GM23338 (cell line): ENCODE data around the gene MYH6. TPM values are rescaled to one million over a fixed set of nuclear protein-coding genes. Genes with fewer than 3 reads are reported as not detected.

ENCODE experiments used
- ATAC-seq: fragments of 200-7000 bp; cut with Tn5 transposase; 3 replicates; pipeline ENCODE4 v1.9.1; 2020
- DNase-seq: peaks from one replicate; pipeline ENCODE4 v3.0.0-alpha.2; 2015; ENCODE audit warnings: low spot score
- H2AFZ ChIP-seq: fragments of 200-600 bp; sonication (generic); 2 replicates; pipeline ENCODE4 v1.8.0; 2016; ENCODE audit warnings: antibody characterized with exemption, mild to moderate bottlenecking, moderate library complexity
- H3F3A ChIP-seq: fragments of 200-600 bp; sonication (generic); replicated peaks from 2 replicates; pipeline ENCODE4 v1.8.0; 2017; ENCODE audit warnings: antibody characterized with exemption, mixed run types, low read depth
- H3K27ac ChIP-seq: fragments of 200-600 bp; sonication (generic); 2 replicates; pipeline ENCODE4 v1.6.1; 2016; ENCODE audit warnings: low read depth
- H3K27me3 ChIP-seq: fragments of 200-600 bp; sonication (generic); 2 replicates; pipeline ENCODE4 v1.8.0; 2016; ENCODE audit warnings: mild to moderate bottlenecking, mixed run types, moderate library complexity; ENCODE audit not compliant: insufficient read depth
- H3K36me3 ChIP-seq: fragments of 200-600 bp; sonication (generic); 2 replicates; pipeline ENCODE4 v1.8.0; 2016; ENCODE audit warnings: mild to moderate bottlenecking; ENCODE audit not compliant: insufficient read depth
- H3K4me1 ChIP-seq: fragments of 200-600 bp; sonication (generic); 2 replicates; pipeline ENCODE4 v1.8.0; 2016; ENCODE audit warnings: mild to moderate bottlenecking, moderate library complexity; ENCODE audit not compliant: insufficient read depth
- H3K4me2 ChIP-seq: fragments of 200-600 bp; sonication (generic); 2 replicates; pipeline ENCODE4 v1.7.1; 2017; ENCODE audit warnings: mixed run types
- H3K4me3 ChIP-seq: fragments of 200-600 bp; sonication (generic); 2 replicates; pipeline ENCODE4 v1.6.1; 2016; ENCODE audit warnings: mixed run types
- H3K79me2 ChIP-seq: fragments of 200-600 bp; sonication (generic); replicated peaks from 2 replicates; pipeline ENCODE4 v1.8.0; 2017; ENCODE audit warnings: mild to moderate bottlenecking; ENCODE audit not compliant: insufficient read depth
- H3K9me2 ChIP-seq: fragments of 200-600 bp; sonication (generic); 2 replicates; pipeline ENCODE4 v1.8.0; 2017; ENCODE audit not compliant: insufficient read depth
- H4K20me1 ChIP-seq: fragments of 200-600 bp; sonication (generic); replicated peaks from 2 replicates; pipeline ENCODE4 v1.8.0; 2017; ENCODE audit warnings: mild to moderate bottlenecking; ENCODE audit not compliant: insufficient read depth
- H3K27ac Mint-ChIP-seq: 2 replicates; pipeline ENCODE4 v1.8.0; 2020; ENCODE audit warnings: inconsistent platforms, mild to moderate bottlenecking, moderate library complexity, mixed read lengths
- H3K27me3 Mint-ChIP-seq: 3 replicates; pipeline ENCODE4 v1.8.0; 2022; ENCODE audit warnings: low read depth, mild to moderate bottlenecking, moderate library complexity, mixed read lengths, inconsistent platforms; ENCODE audit not compliant: insufficient read depth, poor library complexity
- H3K36me3 Mint-ChIP-seq: 3 replicates; pipeline ENCODE4 v1.8.0; 2021; ENCODE audit warnings: low read depth, mild to moderate bottlenecking, inconsistent platforms, moderate library complexity, mixed read lengths
- H3K4me1 Mint-ChIP-seq: 3 replicates; pipeline ENCODE4 v1.8.0; 2020; ENCODE audit warnings: mild to moderate bottlenecking, inconsistent platforms, mixed read lengths
- H3K4me3 Mint-ChIP-seq: 3 replicates; pipeline ENCODE4 v1.8.0; 2021; ENCODE audit warnings: moderate library complexity, mild to moderate bottlenecking, inconsistent platforms, mixed read lengths
- H3K9me3 Mint-ChIP-seq: 3 replicates; pipeline ENCODE4 v1.8.0; 2020; ENCODE audit warnings: moderate library complexity, mild to moderate bottlenecking, inconsistent platforms, mixed read lengths
- CREB1 ChIP-seq: fragments of 250-450 bp; sonication (Bioruptor Pico); IDR thresholded peaks from 2 replicates; pipeline ENCODE4 v1.5.0; 2020; ENCODE audit warnings: low read depth, mild to moderate bottlenecking, moderate library complexity
- CTCF ChIP-seq, 2 experiments: fragments of 200-600 bp in 1 of 2; sonication (generic) in 1 of 2; conservative IDR thresholded peaks; 2 replicates each; pipeline versions ENCODE4 v1.5.1 to v1.6.1; 2016 to 2017; ENCODE audit warnings: antibody characterized with exemption in 2 of 2, low read depth in 2 of 2, mild to moderate bottlenecking in 2 of 2, moderate library complexity in 1 of 2
- EZH2 ChIP-seq: fragments of 200-600 bp; sonication (generic); IDR thresholded peaks from one replicate; pipeline ENCODE4 v1.8.0; 2017; ENCODE audit warnings: antibody characterized with exemption, mild to moderate bottlenecking, low read depth; ENCODE audit not compliant: unreplicated experiment
- EZH2phosphoT487 ChIP-seq: fragments of 200-600 bp; sonication (generic); IDR thresholded peaks from one replicate; pipeline ENCODE4 v1.8.1; 2018; ENCODE audit warnings: antibody characterized with exemption; ENCODE audit not compliant: unreplicated experiment
- JUNB ChIP-seq: IDR thresholded peaks from one replicate; pipeline ENCODE4 v1.6.1; 2016; ENCODE audit warnings: antibody characterized with exemption; ENCODE audit not compliant: unreplicated experiment
- NANOG ChIP-seq: IDR thresholded peaks from 2 replicates; pipeline ENCODE4 v1.6.1; 2016; ENCODE audit warnings: antibody characterized with exemption, borderline replicate concordance
- POLR2AphosphoS5 ChIP-seq: IDR thresholded peaks from 2 replicates; pipeline ENCODE4 v1.6.1; 2016; ENCODE audit warnings: antibody characterized with exemption, low read depth
- REST ChIP-seq: IDR thresholded peaks from one replicate; pipeline ENCODE4 v1.6.1; 2018; ENCODE audit warnings: antibody characterized with exemption; ENCODE audit not compliant: unreplicated experiment
- STAT1 ChIP-seq: IDR thresholded peaks from one replicate; pipeline ENCODE4 v1.6.1; 2016; ENCODE audit warnings: antibody characterized with exemption; ENCODE audit not compliant: unreplicated experiment
- ZNF114 ChIP-seq: fragments of 250-450 bp; sonication (Bioruptor Pico); IDR thresholded peaks from 2 replicates; pipeline ENCODE4 v1.5.0; 2020; ENCODE audit warnings: mild to moderate bottlenecking, moderate library complexity
- ZNF331 ChIP-seq: fragments of 250-450 bp; sonication (Bioruptor Pico); IDR thresholded peaks from 2 replicates; pipeline ENCODE4 v1.5.0; 2020; ENCODE audit warnings: low read depth, mild to moderate bottlenecking, moderate library complexity
- ZNF462 ChIP-seq: fragments of 250-450 bp; sonication (Bioruptor Pico); IDR thresholded peaks from 2 replicates; pipeline ENCODE4 v1.5.0; 2020; ENCODE audit warnings: mild to moderate bottlenecking, moderate library complexity
- polyA plus RNA-seq: library from polyadenylated mRNA; unstranded; fragments of >200 nt; fragmentation: Nextera tagmentation; extraction: Ambion mirVana; gene quantifications from 2 replicates; pipeline ENCODE4 v1.2.1, GENCODE V29; 2016
- total RNA-seq: library from RNA; depleted of rRNA; stranded (reverse); fragments of >200 nt; shearing (Covaris generic); gene quantifications from 2 replicates; pipeline ENCODE4 v1.2.3, GENCODE V29; 2014
- TF ChIP-seq, protein P1 (sequence below): IDR thresholded peaks from 2 replicates; pipeline ENCODE4 v1.6.1; 2016; ENCODE audit warnings: antibody characterized with exemption

Gene MYH6
- total and polyA plus RNA-seq, 2 experiments from 2014 or later: 0.03 to 0.10 TPM

- Histone ChIP-seq H3K4me1 (peaks cover 9% of the 10 kb centered on the region; the same call in 1 of the 2 replicates), H3F3A (no peaks in the 10 kb centered on the region), H4K20me1 (no peaks in the 10 kb centered on the region; the same call in 1 of the 2 replicates), H3K36me3 (no peaks in the 10 kb centered on the region), H3K27ac (no peak overlapping the region), H3K9me2 (no peaks in the 10 kb centered on the region), H2AFZ (0 out of 2 replicates have a peak overlapping the region, but pooled peaks have one; percentile 95), H3K79me2 (no peaks in the 10 kb centered on the region), H3K27me3 (peaks cover 31% of the 10 kb centered on the region; the same call in 1 of the 2 replicates), H3K4me3 (no peak overlapping the region), H3K4me2 (peak overlapping the region; percentile 78; the same call in 1 of the 2 replicates)
- no peaks in the 10 kb centered on the region; the same call in 2 of the 3 replicates for H3K9me3 Mint-ChIP-seq
- peaks cover 24% of the 10 kb centered on the region for H3K27me3 Mint-ChIP-seq
- H3K4me1 Mint-ChIP-seq: peaks cover 19% of the 10 kb centered on the region
- DNase-seq (no peak), ATAC-seq (no peak)
- no peak overlapping the region for H3K4me3 Mint-ChIP-seq
- H3K27ac Mint-ChIP-seq: no peak overlapping the region
- TF ChIP-seq, protein P1, sequence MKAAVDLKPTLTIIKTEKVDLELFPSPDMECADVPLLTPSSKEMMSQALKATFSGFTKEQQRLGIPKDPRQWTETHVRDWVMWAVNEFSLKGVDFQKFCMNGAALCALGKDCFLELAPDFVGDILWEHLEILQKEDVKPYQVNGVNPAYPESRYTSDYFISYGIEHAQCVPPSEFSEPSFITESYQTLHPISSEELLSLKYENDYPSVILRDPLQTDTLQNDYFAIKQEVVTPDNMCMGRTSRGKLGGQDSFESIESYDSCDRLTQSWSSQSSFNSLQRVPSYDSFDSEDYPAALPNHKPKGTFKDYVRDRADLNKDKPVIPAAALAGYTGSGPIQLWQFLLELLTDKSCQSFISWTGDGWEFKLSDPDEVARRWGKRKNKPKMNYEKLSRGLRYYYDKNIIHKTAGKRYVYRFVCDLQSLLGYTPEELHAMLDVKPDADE: no peak
- TF ChIP-seq ZNF331 (CRISPR knock-in tag) (no peak), ZNF462 (no peak), POLR2AphosphoS5 (no peak), JUNB (no peak), EZH2 (no peak), STAT1 (no peak), NANOG (no peak), EZH2phosphoT487 (no peak), CREB1 (no peak), REST (no peak), ZNF114 (CRISPR knock-in tag) (no peak), CTCF (conservative IDR thresholded peaks at IDR 0.05; ENCODE audit: low read depth in 2 of 2) (no peak)
- H3K36me3 Mint-ChIP-seq: no peaks in the 10 kb centered on the region
Observed at GRCh38 chr14:23377198-23377550, 30.9 kb downstream of the MYH6 start.
